OCI-LY1 (cell line): Measurements from ENCODE around the gene PDYN.

Experiments
- H2AFZ ChIP-seq: fragments of 200-600 bp; sonication (generic), shearing (Covaris generic); 2 replicates; pipeline ENCODE4 v1.6.0; 2014; ENCODE audit warnings: antibody characterized with exemption, mild to moderate bottlenecking, low read length
- H3F3A ChIP-seq: fragments of 200-600 bp; sonication (generic), shearing (Covaris generic); 2 replicates; pipeline ENCODE4 v1.6.0; 2014; ENCODE audit warnings: mild to moderate bottlenecking, antibody characterized with exemption, low read length, moderate library complexity; ENCODE audit not compliant: insufficient read depth
- H3K27ac ChIP-seq: fragments of 200-600 bp; sonication (generic); 2 replicates; pipeline ENCODE4 v1.5.1; 2014; ENCODE audit warnings: low read length, mixed run types, mild to moderate bottlenecking, low read depth; ENCODE audit not compliant: poor library complexity, severe bottlenecking
- H3K27me3 ChIP-seq: fragments of 200-600 bp; sonication (generic); 2 replicates; pipeline ENCODE4 v1.6.0; 2014; ENCODE audit warnings: antibody characterized with exemption, mild to moderate bottlenecking, low read length, moderate library complexity; ENCODE audit not compliant: insufficient read depth
- H3K36me3 ChIP-seq: fragments of 200-600 bp; sonication (generic); 2 replicates; pipeline ENCODE4 v1.6.1; 2014; ENCODE audit warnings: mild to moderate bottlenecking, antibody characterized with exemption, low read length, moderate library complexity, mixed read lengths; ENCODE audit not compliant: insufficient read depth
- H3K4me1 ChIP-seq: fragments of 200-600 bp; sonication (generic); 2 replicates; pipeline ENCODE4 v1.5.1; 2014; ENCODE audit warnings: mild to moderate bottlenecking, low read length, moderate library complexity; ENCODE audit not compliant: insufficient read depth, severe bottlenecking
- H3K4me2 ChIP-seq: fragments of 200-600 bp; sonication (generic), shearing (Covaris generic); 2 replicates; pipeline ENCODE4 v1.6.1; 2014; ENCODE audit warnings: low read length
- H3K4me3 ChIP-seq: fragments of 200-600 bp; sonication (generic); 2 replicates; pipeline ENCODE4 v1.5.1; 2014; ENCODE audit warnings: low read length, low read depth, mild to moderate bottlenecking, mixed read lengths; ENCODE audit not compliant: poor library complexity, severe bottlenecking
- H3K79me2 ChIP-seq: fragments of 200-600 bp; shearing (Covaris generic); 2 replicates; pipeline ENCODE4 v1.6.1; 2016; ENCODE audit warnings: mixed run types, low read length, mixed read lengths; ENCODE audit not compliant: insufficient read depth
- H3K9ac ChIP-seq: fragments of 200-600 bp; sonication (generic), shearing (Covaris generic); 2 replicates; pipeline ENCODE4 v1.6.1; 2014; ENCODE audit warnings: mild to moderate bottlenecking, low read length, mixed read lengths
- H3K9me2 ChIP-seq: fragments of 200-600 bp; sonication (generic), shearing (Covaris generic); 2 replicates; pipeline ENCODE4 v1.6.1; 2014; ENCODE audit warnings: low read depth, mild to moderate bottlenecking, low read length, mixed read lengths
- H3K9me3 ChIP-seq: fragments of 200-600 bp; shearing (Covaris generic); 2 replicates; pipeline ENCODE4 v1.6.1; 2014; ENCODE audit warnings: low read length, mixed read lengths
- H4K20me1 ChIP-seq: fragments of 200-600 bp; sonication (generic), shearing (Covaris generic); 2 replicates; pipeline ENCODE4 v1.6.0; 2016; ENCODE audit warnings: mild to moderate bottlenecking, low read length; ENCODE audit not compliant: insufficient read depth
- EZH2 ChIP-seq: fragments of 200-600 bp; sonication (generic), shearing (Covaris generic); IDR thresholded peaks from 2 replicates; pipeline ENCODE4 v1.8.0; 2017; ENCODE audit warnings: borderline replicate concordance, mixed run types, mild to moderate bottlenecking, antibody characterized with exemption, low read length, moderate library complexity, mixed read lengths
- TF ChIP-seq, protein P1 (sequence below): fragments of 200-600 bp; sonication (generic), shearing (Covaris generic); IDR thresholded peaks from 2 replicates; pipeline ENCODE4 v1.5.1; 2017; ENCODE audit warnings: mild to moderate bottlenecking, antibody characterized with exemption, low read length, moderate library complexity, mixed read lengths

The PDYN gene

DNA sequence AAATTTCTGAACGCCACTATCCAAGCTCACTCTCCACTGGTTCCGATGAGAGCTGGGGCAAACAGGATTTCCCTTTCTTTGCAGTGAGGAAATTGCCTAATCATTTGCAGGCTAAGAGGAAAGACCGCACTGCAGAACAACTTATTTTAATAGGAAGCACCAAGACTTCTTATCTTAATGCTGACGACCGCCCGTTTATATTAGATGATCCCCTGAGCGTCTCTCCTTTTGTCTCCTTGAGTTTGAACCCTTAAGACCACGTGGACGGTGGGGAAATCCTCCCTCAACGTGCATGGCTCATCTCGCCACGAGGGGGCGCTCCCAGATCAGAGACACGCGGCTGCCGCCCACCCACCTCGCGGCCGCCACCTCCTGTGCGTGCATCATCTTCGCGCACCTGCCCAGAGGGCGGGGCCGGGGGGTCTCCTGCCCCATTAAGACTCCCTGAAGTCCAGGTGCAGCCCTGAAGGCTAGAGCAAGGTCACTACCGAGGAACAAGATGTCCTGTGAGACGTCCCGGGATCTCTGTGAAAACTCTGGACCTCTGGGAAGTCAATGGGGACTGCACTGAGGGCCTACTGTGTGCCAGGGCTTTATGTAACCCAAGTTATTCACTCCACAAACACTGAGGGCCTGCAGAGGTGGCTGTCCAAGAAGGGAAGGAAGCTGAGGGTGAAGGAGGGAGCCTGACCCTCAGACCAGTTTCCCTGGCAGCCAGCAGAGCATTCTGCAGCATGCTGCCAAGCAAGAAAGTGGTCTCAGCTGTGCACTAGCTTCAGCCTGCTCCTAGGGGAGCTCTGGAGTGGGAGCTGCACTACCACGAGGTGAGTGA, 28.1 kb downstream of the PDYN start:
- TF ChIP-seq, protein P1, sequence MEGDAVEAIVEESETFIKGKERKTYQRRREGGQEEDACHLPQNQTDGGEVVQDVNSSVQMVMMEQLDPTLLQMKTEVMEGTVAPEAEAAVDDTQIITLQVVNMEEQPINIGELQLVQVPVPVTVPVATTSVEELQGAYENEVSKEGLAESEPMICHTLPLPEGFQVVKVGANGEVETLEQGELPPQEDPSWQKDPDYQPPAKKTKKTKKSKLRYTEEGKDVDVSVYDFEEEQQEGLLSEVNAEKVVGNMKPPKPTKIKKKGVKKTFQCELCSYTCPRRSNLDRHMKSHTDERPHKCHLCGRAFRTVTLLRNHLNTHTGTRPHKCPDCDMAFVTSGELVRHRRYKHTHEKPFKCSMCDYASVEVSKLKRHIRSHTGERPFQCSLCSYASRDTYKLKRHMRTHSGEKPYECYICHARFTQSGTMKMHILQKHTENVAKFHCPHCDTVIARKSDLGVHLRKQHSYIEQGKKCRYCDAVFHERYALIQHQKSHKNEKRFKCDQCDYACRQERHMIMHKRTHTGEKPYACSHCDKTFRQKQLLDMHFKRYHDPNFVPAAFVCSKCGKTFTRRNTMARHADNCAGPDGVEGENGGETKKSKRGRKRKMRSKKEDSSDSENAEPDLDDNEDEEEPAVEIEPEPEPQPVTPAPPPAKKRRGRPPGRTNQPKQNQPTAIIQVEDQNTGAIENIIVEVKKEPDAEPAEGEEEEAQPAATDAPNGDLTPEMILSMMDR = peak; percentile 95
- no peak for TF ChIP-seq EZH2
- no peak overlapping the region for H3K27ac ChIP-seq
- no peak overlapping the region; the same call in 1 of the 2 replicates for H3K9ac ChIP-seq
- H3K9me2 ChIP-seq = no peaks in the 10 kb centered on the region
- H3K4me3 ChIP-seq = peak overlapping the region; percentile 25
- peak overlapping the region; percentile 63 for H3K4me2 ChIP-seq
- H3K36me3 ChIP-seq = no peaks in the 10 kb centered on the region
- no peaks in the 10 kb centered on the region; the same call in 1 of the 2 replicates for H3K27me3 ChIP-seq
- no peaks in the 10 kb centered on the region for H3F3A ChIP-seq
- H3K9me3 ChIP-seq = no peaks in the 10 kb centered on the region
- H3K79me2 ChIP-seq = no peaks in the 10 kb centered on the region
- H4K20me1 ChIP-seq = no peaks in the 10 kb centered on the region
- H3K4me1 ChIP-seq = peaks cover 6% of the 10 kb centered on the region
- H2AFZ ChIP-seq = peak overlapping the region; percentile 69; the same call in 1 of the 2 replicates

DNA sequence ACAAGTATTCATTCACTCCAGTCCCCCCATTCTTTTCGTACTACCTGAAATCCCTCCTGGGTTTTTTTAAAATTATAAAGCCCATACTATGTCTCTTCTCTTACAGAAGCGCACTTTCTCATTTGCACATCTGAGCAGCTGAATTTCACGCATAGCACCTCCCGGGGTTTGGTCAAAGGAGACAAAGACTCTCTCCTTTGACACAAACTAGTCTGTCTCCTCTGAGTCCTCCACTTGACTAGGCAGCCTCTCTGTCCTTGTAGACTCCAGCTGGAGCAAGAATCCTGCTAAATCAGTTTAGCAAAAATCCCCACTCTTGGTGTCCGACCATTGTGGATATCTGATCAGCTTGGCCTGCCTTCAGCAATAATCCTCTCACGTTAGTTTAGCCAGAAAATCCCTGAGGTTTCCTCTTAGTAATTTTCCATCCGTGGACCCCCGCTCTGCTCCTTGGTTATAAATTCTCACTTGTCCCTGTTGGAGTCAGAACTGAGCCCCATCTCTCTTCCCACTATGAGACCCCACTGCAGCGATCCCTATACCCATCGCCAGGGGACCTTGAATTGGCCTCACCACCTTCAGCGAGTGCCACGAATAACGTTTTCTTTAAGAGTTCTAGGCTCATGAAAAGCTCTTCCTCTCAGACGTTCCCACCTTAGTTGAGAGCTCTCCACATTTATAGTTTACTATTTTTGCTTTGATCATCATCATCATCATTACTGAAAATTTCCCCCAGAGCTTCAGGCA, 29.0 kb downstream of the PDYN start:
- Histone ChIP-seq H3F3A (no peaks in the 10 kb centered on the region), H3K9me3 (no peaks in the 10 kb centered on the region), H3K79me2 (no peaks in the 10 kb centered on the region), H4K20me1 (no peaks in the 10 kb centered on the region), H3K36me3 (no peaks in the 10 kb centered on the region), H3K4me3 (peak overlapping the region; percentile 25), H3K27me3 (no peaks in the 10 kb centered on the region), H3K9me2 (no peaks in the 10 kb centered on the region), H3K4me2 (peak overlapping the region; percentile 63), H3K9ac (no peak overlapping the region; the same call in 1 of the 2 replicates), H2AFZ (peak overlapping the region; percentile 69; the same call in 1 of the 2 replicates), H3K4me1 (peaks cover 6% of the 10 kb centered on the region), H3K27ac (no peak overlapping the region)
- TF ChIP-seq, protein P1 = no peak
- TF ChIP-seq EZH2 = no peak

- Histone ChIP-seq H3K9me3 (no peaks in the 10 kb centered on the region), H3K36me3 (no peaks in the 10 kb centered on the region), H2AFZ (no peak overlapping the region), H3K4me2 (no peak overlapping the region), H3K79me2 (no peaks in the 10 kb centered on the region), H3F3A (no peaks in the 10 kb centered on the region), H3K4me3 (no peak overlapping the region), H3K9ac (no peak overlapping the region), H3K9me2 (no peaks in the 10 kb centered on the region), H4K20me1 (no peaks in the 10 kb centered on the region), H3K27me3 (no peaks in the 10 kb centered on the region), H3K27ac (no peak overlapping the region), H3K4me1 (peaks cover 6% of the 10 kb centered on the region)
- TF ChIP-seq, protein P1 = no peak
- no peak for TF ChIP-seq EZH2
Measured at GRCh38 chr20:1964061-1964460, 29.8 kb downstream of the PDYN start.
